SK-N-SH (cell line): Measurements from ENCODE around the gene ZNF684. TPM values are rescaled to one million over a fixed set of nuclear protein-coding genes. Genes with fewer than 3 reads are reported as not detected.
"Not testable (repeated sequence)": the region's sequence is repeated elsewhere in the genome, so short reads cannot be mapped to it uniquely, and the experiment has no call there.

Source experiments
- CTCF ChIA-PET: fragments of 300-600, 350-600 bp; formaldehyde crosslinking; extraction: SDS; loops from one replicate; lab custom pipeline; 2021; lab: Yijun Ruan, JAX
- POLR2A ChIA-PET: fragments of 350-600 bp; sonication (Branson Sonifier 250); formaldehyde crosslinking; extraction: SDS; loops from one replicate; lab custom pipeline; 2020; ENCODE audit warnings: antibody characterized with exemption, inconsistent platforms; lab: Yijun Ruan, JAX
- DNase-seq: peaks from one replicate; pipeline ENCODE4 v3.0.0; 2012
- H2AFZ ChIP-seq: fragments of 200-600 bp; sonication (generic); 2 replicates; pipeline ENCODE4 v1.8.1; 2016; ENCODE audit warnings: antibody characterized with exemption, mild to moderate bottlenecking, low read depth
- H3F3A ChIP-seq: fragments of 200-600 bp; sonication (generic); replicated peaks from 2 replicates; pipeline ENCODE3; 2016; ENCODE audit warnings: antibody characterized with exemption, mild to moderate bottlenecking; ENCODE audit not compliant: insufficient read depth
- H3K27ac ChIP-seq, 2 experiments: fragments of 200-500 bp in 1 of 2; fragments of 200-600 bp in 1 of 2; sonication (Bioruptor generic) in 1 of 2; sonication (generic), shearing (Covaris generic) in 1 of 2; 2 replicates each; pipeline versions ENCODE4 v1.5.1 to v1.6.1; 2014 to 2016; ENCODE audit warnings: low read depth in 2 of 2, inconsistent platforms in 1 of 2, low read length in 1 of 2, mild to moderate bottlenecking in 1 of 2, mixed read lengths in 1 of 2
- H3K27me3 ChIP-seq: fragments of 200-600 bp; sonication (generic), shearing (Covaris generic); 2 replicates; pipeline ENCODE4 v1.6.1; 2016; ENCODE audit warnings: mixed run types; ENCODE audit not compliant: insufficient read depth
- H3K36me3 ChIP-seq, 2 experiments: fragments of 200-500 bp in 1 of 2; fragments of 200-600 bp in 1 of 2; sonication (Bioruptor generic) in 1 of 2; sonication (generic) in 1 of 2; replicated peaks in 1 of 2; 2 replicates each; pipeline versions ENCODE3 to v1.5.1; 2014 to 2016; ENCODE audit warnings: low read length in 1 of 2, mild to moderate bottlenecking in 1 of 2; ENCODE audit not compliant: insufficient read depth in 2 of 2, control insufficient read depth in 1 of 2
- H3K4me1 ChIP-seq, 2 experiments: fragments of 200-500 bp in 1 of 2; fragments of 200-600 bp in 1 of 2; sonication (Bioruptor generic) in 1 of 2; sonication (generic), shearing (Covaris generic) in 1 of 2; 2 replicates each; pipeline versions ENCODE4 v1.5.1 to v1.6.1; 2014 to 2016; ENCODE audit warnings: low read depth in 1 of 2, low read length in 1 of 2, mixed run types in 1 of 2; ENCODE audit not compliant: insufficient read depth in 2 of 2, control insufficient read depth in 1 of 2
- H3K4me2 ChIP-seq: fragments of 200-600 bp; sonication (generic), shearing (Covaris generic); 2 replicates; pipeline ENCODE4 v1.6.1; 2017; ENCODE audit warnings: mixed run types
- H3K4me3 ChIP-seq, 2 experiments: fragments of 200-500 bp in 1 of 2; fragments of 200-600 bp in 1 of 2; sonication (Bioruptor generic) in 1 of 2; sonication (generic), shearing (Covaris generic) in 1 of 2; 2 replicates each; pipeline versions ENCODE4 v1.5.1 to v1.8.1; 2014 to 2016; ENCODE audit warnings: low read depth in 2 of 2, inconsistent platforms in 1 of 2, low read length in 1 of 2, mild to moderate bottlenecking in 1 of 2, mixed read lengths in 1 of 2, moderate library complexity in 1 of 2
- H3K79me2 ChIP-seq: fragments of 200-600 bp; sonication (generic); 2 replicates; pipeline ENCODE4 v1.8.1; 2017; ENCODE audit warnings: mild to moderate bottlenecking; ENCODE audit not compliant: insufficient read depth
- H3K9ac ChIP-seq: fragments of 200-600 bp; sonication (generic); 2 replicates; pipeline ENCODE4 v1.6.1; 2017; ENCODE audit warnings: mixed run types
- H3K9me2 ChIP-seq: fragments of 200-600 bp; sonication (generic); 2 replicates; pipeline ENCODE4 v1.6.1; 2017; ENCODE audit warnings: mixed run types
- H3K9me3 ChIP-seq: fragments of 200-600 bp; sonication (generic); 2 replicates; pipeline ENCODE4 v1.6.1; 2017; ENCODE audit warnings: mixed run types, mild to moderate bottlenecking, moderate library complexity
- H4K20me1 ChIP-seq: fragments of 200-600 bp; sonication (generic); 2 replicates; pipeline ENCODE4 v1.6.1; 2017; ENCODE audit warnings: mild to moderate bottlenecking, mixed run types; ENCODE audit not compliant: insufficient read depth
- FOXM1 ChIP-seq: IDR thresholded peaks from 2 replicates; pipeline ENCODE4 v1.4.0; 2012; ENCODE audit warnings: low read depth, mild to moderate bottlenecking
- GABPA ChIP-seq: IDR thresholded peaks from 2 replicates; pipeline ENCODE4 v1.4.0; 2012; ENCODE audit warnings: low read depth, mild to moderate bottlenecking
- NFIC ChIP-seq: IDR thresholded peaks from 2 replicates; pipeline ENCODE4 v1.4.0; 2012; ENCODE audit warnings: borderline replicate concordance
- POLR2AphosphoS5 ChIP-seq: IDR thresholded peaks from 2 replicates; pipeline ENCODE4 v1.6.1; 2012; ENCODE audit warnings: low read depth, low read length
- RAD21 ChIP-seq: IDR thresholded peaks from 2 replicates; pipeline ENCODE4 v1.6.1; 2012; ENCODE audit warnings: mild to moderate bottlenecking, low read length
- RCOR1 ChIP-seq: fragments of 150-350 bp; IDR thresholded peaks from 2 replicates; pipeline ENCODE4 v1.6.1; 2017; ENCODE audit warnings: antibody characterized with exemption, low read length
- RFX5 ChIP-seq: IDR thresholded peaks from 2 replicates; pipeline ENCODE4 v1.6.1; 2012; ENCODE audit warnings: mild to moderate bottlenecking, improper control_type of control experiment, low read length
- TAF1 ChIP-seq: IDR thresholded peaks from 2 replicates; pipeline ENCODE4 v1.6.1; 2012; ENCODE audit warnings: low read depth, mild to moderate bottlenecking, low read length, moderate library complexity, borderline replicate concordance
- YY1 ChIP-seq: IDR thresholded peaks from 2 replicates; pipeline ENCODE4 v1.4.0; 2012; ENCODE audit warnings: low read depth, mild to moderate bottlenecking
- WGBS: methylation state at CpG from one replicate; pipeline ENCODE4 v1.1.6; 2017; ENCODE audit warnings: low lambda C conversion rate; 5-methylcytosine and 5-hydroxymethylcytosine counted together
- polyA plus RNA-seq, 3 experiments: library from polyadenylated mRNA; depleted of rRNA; stranded (reverse); fragments of >200 nt; gene quantifications; 2 replicates each; pipeline ENCODE4 v1.2.3, GENCODE V29; 2012
- TF ChIP-seq, protein P1 (sequence below): IDR thresholded peaks from 2 replicates; pipeline ENCODE4; 2012
- TF ChIP-seq, protein P2 (sequence below): IDR thresholded peaks from 2 replicates; pipeline ENCODE4 v1.6.1; 2012; ENCODE audit warnings: mild to moderate bottlenecking, low read depth, low read length, moderate library complexity
- TF ChIP-seq, protein P3 (sequence below): fragments of 150-350 bp; IDR thresholded peaks from 2 replicates; pipeline ENCODE4 v1.6.1; 2016; ENCODE audit warnings: mild to moderate bottlenecking, low read depth, low read length
- TF ChIP-seq, protein P4 (sequence below): IDR thresholded peaks from 2 replicates; pipeline ENCODE4 v1.4.0; 2012; ENCODE audit warnings: low read depth, borderline replicate concordance
- TF ChIP-seq, protein P5 (sequence below): IDR thresholded peaks from 2 replicates; pipeline ENCODE4 v1.4.0; 2012; ENCODE audit warnings: low read depth

Gene ZNF684
- polyA plus RNA-seq, 1 of the 3 experiments (the other 2 are of a cell fraction), result 1.8 TPM

DNA sequence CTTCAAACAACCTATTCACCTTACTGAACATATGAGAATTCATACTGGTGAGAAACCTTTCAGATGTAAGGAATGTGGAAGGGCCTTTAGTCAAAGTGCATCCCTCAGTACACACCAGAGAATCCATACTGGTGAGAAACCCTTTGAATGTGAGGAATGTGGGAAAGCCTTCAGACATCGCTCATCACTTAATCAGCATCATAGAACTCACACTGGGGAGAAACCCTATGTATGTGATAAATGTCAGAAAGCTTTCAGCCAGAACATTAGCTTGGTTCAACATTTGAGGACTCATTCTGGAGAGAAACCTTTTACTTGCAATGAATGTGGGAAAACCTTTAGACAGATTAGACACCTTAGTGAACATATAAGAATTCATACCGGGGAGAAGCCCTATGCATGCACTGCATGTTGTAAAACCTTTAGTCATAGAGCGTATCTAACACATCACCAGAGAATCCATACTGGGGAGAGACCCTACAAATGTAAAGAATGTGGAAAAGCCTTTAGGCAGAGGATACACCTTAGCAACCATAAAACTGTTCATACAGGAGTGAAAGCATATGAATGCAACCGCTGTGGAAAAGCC is 36.0 kb upstream of the ZNF684 start:
- no peaks in the 10 kb centered on the region; the same call in 1 of the 2 replicates for H3K79me2 ChIP-seq
- TF ChIP-seq, protein P1, sequence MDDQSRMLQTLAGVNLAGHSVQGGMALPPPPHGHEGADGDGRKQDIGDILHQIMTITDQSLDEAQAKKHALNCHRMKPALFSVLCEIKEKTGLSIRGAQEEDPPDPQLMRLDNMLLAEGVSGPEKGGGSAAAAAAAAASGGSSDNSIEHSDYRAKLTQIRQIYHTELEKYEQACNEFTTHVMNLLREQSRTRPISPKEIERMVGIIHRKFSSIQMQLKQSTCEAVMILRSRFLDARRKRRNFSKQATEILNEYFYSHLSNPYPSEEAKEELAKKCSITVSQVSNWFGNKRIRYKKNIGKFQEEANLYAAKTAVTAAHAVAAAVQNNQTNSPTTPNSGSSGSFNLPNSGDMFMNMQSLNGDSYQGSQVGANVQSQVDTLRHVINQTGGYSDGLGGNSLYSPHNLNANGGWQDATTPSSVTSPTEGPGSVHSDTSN, result no peak
- TF ChIP-seq NFIC (no peak), FOXM1 (no peak), RFX5 (no peak), RAD21 (no peak), TAF1 (no peak), YY1 (no peak), RCOR1 (no peak), POLR2AphosphoS5 (no peak), GABPA (no peak)
- TF ChIP-seq, protein P2, sequence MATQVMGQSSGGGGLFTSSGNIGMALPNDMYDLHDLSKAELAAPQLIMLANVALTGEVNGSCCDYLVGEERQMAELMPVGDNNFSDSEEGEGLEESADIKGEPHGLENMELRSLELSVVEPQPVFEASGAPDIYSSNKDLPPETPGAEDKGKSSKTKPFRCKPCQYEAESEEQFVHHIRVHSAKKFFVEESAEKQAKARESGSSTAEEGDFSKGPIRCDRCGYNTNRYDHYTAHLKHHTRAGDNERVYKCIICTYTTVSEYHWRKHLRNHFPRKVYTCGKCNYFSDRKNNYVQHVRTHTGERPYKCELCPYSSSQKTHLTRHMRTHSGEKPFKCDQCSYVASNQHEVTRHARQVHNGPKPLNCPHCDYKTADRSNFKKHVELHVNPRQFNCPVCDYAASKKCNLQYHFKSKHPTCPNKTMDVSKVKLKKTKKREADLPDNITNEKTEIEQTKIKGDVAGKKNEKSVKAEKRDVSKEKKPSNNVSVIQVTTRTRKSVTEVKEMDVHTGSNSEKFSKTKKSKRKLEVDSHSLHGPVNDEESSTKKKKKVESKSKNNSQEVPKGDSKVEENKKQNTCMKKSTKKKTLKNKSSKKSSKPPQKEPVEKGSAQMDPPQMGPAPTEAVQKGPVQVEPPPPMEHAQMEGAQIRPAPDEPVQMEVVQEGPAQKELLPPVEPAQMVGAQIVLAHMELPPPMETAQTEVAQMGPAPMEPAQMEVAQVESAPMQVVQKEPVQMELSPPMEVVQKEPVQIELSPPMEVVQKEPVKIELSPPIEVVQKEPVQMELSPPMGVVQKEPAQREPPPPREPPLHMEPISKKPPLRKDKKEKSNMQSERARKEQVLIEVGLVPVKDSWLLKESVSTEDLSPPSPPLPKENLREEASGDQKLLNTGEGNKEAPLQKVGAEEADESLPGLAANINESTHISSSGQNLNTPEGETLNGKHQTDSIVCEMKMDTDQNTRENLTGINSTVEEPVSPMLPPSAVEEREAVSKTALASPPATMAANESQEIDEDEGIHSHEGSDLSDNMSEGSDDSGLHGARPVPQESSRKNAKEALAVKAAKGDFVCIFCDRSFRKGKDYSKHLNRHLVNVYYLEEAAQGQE, result no peak
- TF ChIP-seq, protein P3, sequence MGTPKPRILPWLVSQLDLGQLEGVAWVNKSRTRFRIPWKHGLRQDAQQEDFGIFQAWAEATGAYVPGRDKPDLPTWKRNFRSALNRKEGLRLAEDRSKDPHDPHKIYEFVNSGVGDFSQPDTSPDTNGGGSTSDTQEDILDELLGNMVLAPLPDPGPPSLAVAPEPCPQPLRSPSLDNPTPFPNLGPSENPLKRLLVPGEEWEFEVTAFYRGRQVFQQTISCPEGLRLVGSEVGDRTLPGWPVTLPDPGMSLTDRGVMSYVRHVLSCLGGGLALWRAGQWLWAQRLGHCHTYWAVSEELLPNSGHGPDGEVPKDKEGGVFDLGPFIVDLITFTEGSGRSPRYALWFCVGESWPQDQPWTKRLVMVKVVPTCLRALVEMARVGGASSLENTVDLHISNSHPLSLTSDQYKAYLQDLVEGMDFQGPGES, result no peak
- TF ChIP-seq, protein P4, sequence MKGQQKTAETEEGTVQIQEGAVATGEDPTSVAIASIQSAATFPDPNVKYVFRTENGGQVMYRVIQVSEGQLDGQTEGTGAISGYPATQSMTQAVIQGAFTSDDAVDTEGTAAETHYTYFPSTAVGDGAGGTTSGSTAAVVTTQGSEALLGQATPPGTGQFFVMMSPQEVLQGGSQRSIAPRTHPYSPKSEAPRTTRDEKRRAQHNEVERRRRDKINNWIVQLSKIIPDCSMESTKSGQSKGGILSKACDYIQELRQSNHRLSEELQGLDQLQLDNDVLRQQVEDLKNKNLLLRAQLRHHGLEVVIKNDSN, result no peak
- TF ChIP-seq, protein P5, sequence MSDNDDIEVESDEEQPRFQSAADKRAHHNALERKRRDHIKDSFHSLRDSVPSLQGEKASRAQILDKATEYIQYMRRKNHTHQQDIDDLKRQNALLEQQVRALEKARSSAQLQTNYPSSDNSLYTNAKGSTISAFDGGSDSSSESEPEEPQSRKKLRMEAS, result no peak
- TF ChIP-seq, all 33 proteins: peak for 0
- no peak overlapping the region for H2AFZ ChIP-seq
- peaks cover 30% of the 10 kb centered on the region for H3K9me3 ChIP-seq
- ChIA-PET CTCF (no interaction called here), POLR2A (no interaction called here)
- H3K4me1 ChIP-seq, result no peaks in the 10 kb centered on the region
- no peak overlapping the region; a peak in 1 of 4 replicates for H3K4me3 ChIP-seq
- no peak for DNase-seq
- H3K9me2 ChIP-seq, result no peaks in the 10 kb centered on the region
- no peak overlapping the region for H3K9ac ChIP-seq
- no peaks in the 10 kb centered on the region for H3F3A ChIP-seq
- H3K27me3 ChIP-seq, result no peaks in the 10 kb centered on the region
- 87% methylated on average over 4 of the region's 4 CpGs for WGBS
- peaks cover 50 to 59% of the 10 kb centered on the region in 2 experiments for H3K36me3 ChIP-seq
- no peak overlapping the region for H3K27ac ChIP-seq
- no peaks in the 10 kb centered on the region for H4K20me1 ChIP-seq
- H3K4me2 ChIP-seq, result no peak overlapping the region

DNA sequence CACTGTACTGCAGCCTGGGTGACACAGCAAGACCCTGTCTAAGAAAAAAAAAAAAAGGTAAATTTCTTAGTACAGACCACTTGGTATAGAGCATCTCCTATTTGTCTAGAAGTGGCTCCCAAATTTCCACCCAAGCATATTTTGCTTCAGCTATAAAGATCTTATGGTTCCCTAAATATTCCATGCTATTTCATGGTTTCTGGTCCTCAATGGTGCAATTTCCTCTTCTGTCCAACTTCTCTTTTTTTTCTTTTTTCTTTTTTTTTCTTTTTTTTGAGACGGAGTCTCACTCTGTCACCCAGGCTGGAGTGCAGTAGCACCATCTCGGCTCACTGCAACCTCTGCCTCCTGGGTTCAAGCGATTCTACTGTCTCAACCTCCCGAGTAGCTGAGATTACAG is 28.8 kb upstream of the ZNF684 start:
- H3K4me2 ChIP-seq, DNase-seq, H4K20me1 ChIP-seq, POLR2A ChIA-PET, H3K4me1 ChIP-seq, H3K27me3 ChIP-seq, H3K27ac ChIP-seq, H3F3A ChIP-seq, H2AFZ ChIP-seq, H3K9ac ChIP-seq, H3K4me3 ChIP-seq, H3K9me2 ChIP-seq, H3K79me2 ChIP-seq, H3K9me3 ChIP-seq: not testable (repeated sequence)
- peaks cover 0 to 11% of the 10 kb centered on the region in 2 experiments for H3K36me3 ChIP-seq
- CTCF ChIA-PET, result interaction anchor here (1.8 kb wide), 1 partner anchor 30 kb away, joined by 6 read pairs; no protein-coding TSS in a partner anchor
- 94% methylated on average over 4 of the region's 4 CpGs for WGBS
